Measurements from ENCODE around the gene CYB5R3. TPM values are rescaled to one million over a fixed set of nuclear protein-coding genes. Genes with fewer than 3 reads are reported as not detected.

CYB5R3 gene
- total RNA-seq, 1 experiment from 2014 or later = 130 TPM

- Mint-ChIP-seq H3K9me3 (ENCODE audit: unreplicated experiment) (no peaks in the 10 kb centered on the region), H3K36me3 (ENCODE audit: insufficient read depth, unreplicated experiment) (no peaks in the 10 kb centered on the region), H3K27ac (ENCODE audit: unreplicated experiment) (peak overlapping the region; percentile 60), H3K27me3 (ENCODE audit: insufficient read depth, unreplicated experiment) (no peaks in the 10 kb centered on the region), H3K4me3 (ENCODE audit: unreplicated experiment) (no peak overlapping the region), H3K4me1 (ENCODE audit: low read depth, unreplicated experiment) (peaks cover 10% of the 10 kb centered on the region)
- no TSS peak for BruUV-seq (replicated peaks)
- peaks cover 35% of the 10 kb centered on the region for H3K4me1 ChIP-seq
- no peaks in the 10 kb centered on the region for H3K27me3 ChIP-seq (replicated peaks; ENCODE audit: control insufficient read depth, insufficient read depth, low read length)
- intact Hi-C loops (cut with micrococcal nuclease; ENCODE audit: unreplicated experiment) = no loop called here
- no peak overlapping the region for H3K4me3 ChIP-seq (ENCODE audit: low read depth, low read length)
- POLR2A ChIA-PET = no interaction called here
- CTCF ChIA-PET = no interaction called here
- no peak for TF ChIP-seq CTCF (IDR thresholded peaks at IDR 0.05; ENCODE audit: insufficient read depth in 1 of 2, low read depth in 1 of 2, low read length in 1 of 2, severe bottlenecking in 1 of 2, unreplicated experiment in 1 of 2)
- no peaks in the 10 kb centered on the region for H3K9me3 ChIP-seq
- no peaks in the 10 kb centered on the region for H3K36me3 ChIP-seq (ENCODE audit: control insufficient read depth, insufficient read depth, low read length)
- no peak for DNase-seq
Observed at GRCh38 chr22:42692239-42693054, 43.3 kb upstream of the CYB5R3 start.

DNA sequence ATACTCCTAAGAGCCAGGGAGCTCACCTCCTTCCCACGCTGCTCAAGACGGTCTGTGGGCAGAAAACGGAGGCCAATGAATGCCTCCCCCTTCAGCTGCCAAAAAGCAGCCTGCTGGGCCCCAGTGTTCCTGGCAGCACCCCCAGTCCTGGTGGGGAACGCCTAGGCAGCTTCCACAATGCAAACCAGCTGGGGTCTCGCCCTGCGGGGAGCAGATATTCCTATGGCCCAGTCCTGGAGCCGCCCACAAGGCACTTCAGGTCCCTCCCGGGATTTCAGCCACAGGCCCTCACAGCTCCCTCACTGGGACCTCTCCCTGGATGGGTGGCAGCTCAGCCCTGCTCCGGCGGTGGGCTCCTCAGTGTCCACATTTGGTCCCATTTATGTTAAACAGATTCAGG, 42.2 kb upstream of the CYB5R3 start:
- no peak for TF ChIP-seq CTCF (IDR thresholded peaks at IDR 0.05; ENCODE audit: insufficient read depth in 1 of 2, low read depth in 1 of 2, low read length in 1 of 2, severe bottlenecking in 1 of 2, unreplicated experiment in 1 of 2)
- intact Hi-C loops (cut with micrococcal nuclease; ENCODE audit: unreplicated experiment) = no loop called here

DNA sequence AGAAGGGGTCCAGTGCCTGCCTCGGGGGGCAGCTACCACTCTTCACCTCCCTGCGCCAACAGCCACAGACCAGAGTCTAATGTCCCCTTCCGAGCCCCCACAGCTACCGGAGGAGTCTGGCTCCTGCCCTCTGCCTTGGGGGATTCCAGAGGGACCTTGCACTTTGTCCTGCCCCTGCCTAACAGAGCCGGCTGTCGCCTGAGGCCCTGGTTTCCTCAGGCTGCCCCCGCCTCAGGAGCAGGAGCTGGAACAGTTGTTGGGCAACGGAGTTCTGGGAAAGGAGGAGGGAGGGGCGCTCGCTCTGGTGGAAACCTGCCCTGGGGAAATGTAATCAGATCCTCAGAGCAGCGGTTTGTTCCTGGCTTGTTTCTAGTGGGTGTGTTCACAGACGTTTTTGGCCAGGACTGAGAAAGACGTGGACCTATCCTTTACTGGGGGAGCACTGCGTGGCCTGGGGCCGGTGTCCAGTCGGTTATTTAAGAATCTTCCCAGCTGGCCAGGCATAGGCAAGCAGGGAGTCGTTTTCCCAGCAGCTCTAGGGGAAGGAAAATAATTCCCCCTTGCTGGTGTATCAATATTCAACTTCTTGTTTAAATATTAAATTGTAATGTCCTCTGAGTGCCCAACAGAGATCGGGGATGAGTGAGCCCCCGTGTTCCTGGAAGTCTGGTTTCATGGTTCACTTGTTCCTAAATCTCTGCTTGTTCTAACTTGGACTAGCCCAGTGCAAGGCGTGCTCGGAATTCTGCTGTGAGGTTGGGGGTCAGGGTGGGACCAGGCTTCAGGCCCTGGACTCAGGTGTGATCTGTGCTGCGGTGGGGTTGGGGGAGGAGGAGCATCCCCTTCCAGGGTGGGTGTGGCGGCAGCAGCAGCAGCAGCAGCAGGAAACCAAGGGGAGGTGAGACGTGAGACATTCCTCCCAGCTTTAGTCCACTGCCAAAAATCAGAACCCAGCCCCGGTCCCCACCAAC, 39.3 kb upstream of the CYB5R3 start:
- ChIA-PET POLR2A (no interaction called here), CTCF (interaction anchor here (0.5 to 0.6 kb wide), 2 partner anchors 76 to 127 kb away, joined by 3 to 5 read pairs; no protein-coding TSS in a partner anchor)
- peak; percentile 87 to 93 for DNase-seq
- Mint-ChIP-seq H3K27me3 (ENCODE audit: insufficient read depth, unreplicated experiment) (no peaks in the 10 kb centered on the region), H3K36me3 (ENCODE audit: insufficient read depth, unreplicated experiment) (peaks cover 4% of the 10 kb centered on the region), H3K4me3 (ENCODE audit: unreplicated experiment) (peak overlapping the region; percentile 70), H3K27ac (ENCODE audit: unreplicated experiment) (peak overlapping the region; percentile 87), H3K9me3 (ENCODE audit: unreplicated experiment) (no peaks in the 10 kb centered on the region), H3K4me1 (ENCODE audit: low read depth, unreplicated experiment) (peaks cover 24% of the 10 kb centered on the region)
- no peak for TF ChIP-seq CTCF (IDR thresholded peaks at IDR 0.05; ENCODE audit: insufficient read depth in 1 of 2, low read depth in 1 of 2, low read length in 1 of 2, severe bottlenecking in 1 of 2, unreplicated experiment in 1 of 2)
- no TSS peak for BruUV-seq (replicated peaks)
- peaks cover 46% of the 10 kb centered on the region for H3K4me1 ChIP-seq
- intact Hi-C loops (cut with micrococcal nuclease; ENCODE audit: unreplicated experiment) = loop anchor here (2.0 to 10.0 kb wide), 3 partner anchors 34 to 86 kb away; no protein-coding TSS in a partner anchor
- H3K9me3 ChIP-seq = no peaks in the 10 kb centered on the region
- no peaks in the 10 kb centered on the region for H3K27me3 ChIP-seq (replicated peaks; ENCODE audit: control insufficient read depth, insufficient read depth, low read length)
- H3K4me3 ChIP-seq (ENCODE audit: low read depth, low read length) = no peak overlapping the region
- no peaks in the 10 kb centered on the region for H3K36me3 ChIP-seq (ENCODE audit: control insufficient read depth, insufficient read depth, low read length)

More for the DNA sequence above, 42.2 kb upstream of the CYB5R3 start:
- H3K27me3 Mint-ChIP-seq (ENCODE audit: insufficient read depth, unreplicated experiment) = no peaks in the 10 kb centered on the region
- H3K4me3 ChIP-seq (ENCODE audit: low read depth, low read length) = no peak overlapping the region
- H3K9me3 ChIP-seq = no peaks in the 10 kb centered on the region
- CTCF ChIA-PET = interaction anchor here (0.8 kb wide), 1 partner anchor 467 kb away, joined by 3 read pairs; no protein-coding TSS in a partner anchor
- no peak overlapping the region for H3K4me3 Mint-ChIP-seq (ENCODE audit: unreplicated experiment)
- no peaks in the 10 kb centered on the region for H3K27me3 ChIP-seq (replicated peaks; ENCODE audit: control insufficient read depth, insufficient read depth, low read length)
- BruUV-seq (replicated peaks) = no TSS peak
- no peak for DNase-seq
- peaks cover 17% of the 10 kb centered on the region for H3K4me1 Mint-ChIP-seq (ENCODE audit: low read depth, unreplicated experiment)
- H3K9me3 Mint-ChIP-seq (ENCODE audit: unreplicated experiment) = no peaks in the 10 kb centered on the region
- no peaks in the 10 kb centered on the region for H3K36me3 ChIP-seq (ENCODE audit: control insufficient read depth, insufficient read depth, low read length)
- H3K4me1 ChIP-seq = peaks cover 37% of the 10 kb centered on the region
- H3K36me3 Mint-ChIP-seq (ENCODE audit: insufficient read depth, unreplicated experiment) = peaks cover 4% of the 10 kb centered on the region
- H3K27ac Mint-ChIP-seq (ENCODE audit: unreplicated experiment) = no peak overlapping the region
- POLR2A ChIA-PET = no interaction called here
